HG02642 (cell line): ENCODE results near the gene UPB1.
"Not testable (repeated sequence)": the region's sequence is repeated elsewhere in the genome, so short reads cannot be mapped to it uniquely, and the experiment has no call there.

Experiments used
- ATAC-seq: cut with Tn5 transposase; IDR thresholded peaks from one replicate; pipeline ENCODE4 v1.9.1; 2021; ENCODE audit warnings: mild to moderate bottlenecking; ENCODE audit not compliant: unreplicated experiment, poor library complexity

UPB1 gene

GRCh38 chr22:24474649-24475255 lies 20.4 kb upstream of the UPB1 start:
- no peak for ATAC-seq

GRCh38 chr22:24481641-24482040 lies 13.5 kb upstream of the UPB1 start:
- no peak for ATAC-seq

GRCh38 chr22:24482575-24482974 lies 12.6 kb upstream of the UPB1 start:
- ATAC-seq, result no peak

- no peak for ATAC-seq
These were observed 12.1 kb upstream of the UPB1 start for GRCh38 chr22:24482998-24483397.

- ATAC-seq, result no peak
These were observed 11.1 kb upstream of the UPB1 start for GRCh38 chr22:24483976-24484545.

- ATAC-seq, result no peak
These were observed 10.0 kb upstream of the UPB1 start for GRCh38 chr22:24485170-24485569.

- ATAC-seq, result no peak
These were observed 9.5 kb upstream of the UPB1 start for GRCh38 chr22:24485608-24486007.

- ATAC-seq, result no peak
These were observed 8.6 kb upstream of the UPB1 start for GRCh38 chr22:24486501-24486921.

- ATAC-seq, result no peak
These were observed 6.1 kb upstream of the UPB1 start for GRCh38 chr22:24489011-24489410.

- not testable (repeated sequence) for ATAC-seq
These were observed 5.7 kb upstream of the UPB1 start for GRCh38 chr22:24489434-24489833.

GRCh38 chr22:24492391-24492790 lies 2.7 kb upstream of the UPB1 start:
- no peak for ATAC-seq

GRCh38 chr22:24494167-24494527 lies 985 bp upstream of the UPB1 start:
- ATAC-seq, result no peak

GRCh38 chr22:24495365-24495675 lies 188 bp downstream of the UPB1 start:
- ATAC-seq, result no peak

GRCh38 chr22:24496234-24496633 lies 1.1 kb downstream of the UPB1 start:
- no peak for ATAC-seq

- no peak for ATAC-seq
These were observed 1.5 kb downstream of the UPB1 start for GRCh38 chr22:24496661-24497060.

GRCh38 chr22:24497841-24498258 lies 2.7 kb downstream of the UPB1 start:
- ATAC-seq, result no peak

- no peak for ATAC-seq
These were observed 3.7 kb downstream of the UPB1 start for GRCh38 chr22:24498824-24499223.

GRCh38 chr22:24499706-24500276 lies 4.7 kb downstream of the UPB1 start:
- ATAC-seq, result no peak

- ATAC-seq, result no peak
These were observed 5.2 kb downstream of the UPB1 start for GRCh38 chr22:24500277-24500820.

GRCh38 chr22:24501301-24502005 lies 6.3 kb downstream of the UPB1 start:
- no peak for ATAC-seq

GRCh38 chr22:24502034-24502433 lies 6.9 kb downstream of the UPB1 start:
- no peak for ATAC-seq
